ENCODE data around the gene PMAIP1. TPM values are rescaled to one million over a fixed set of nuclear protein-coding genes. Genes with fewer than 3 reads are reported as not detected.
A peak's percentile ranks its signal among the peaks of the same experiment; 100 is the strongest.

The PMAIP1 gene
- total and polyA plus RNA-seq, 9 of the 15 experiments (the other 6 are each of a cell fraction or from before 2014, with no cell fraction given): 8.0 to 22.9 (median 14.9) TPM

DNA sequence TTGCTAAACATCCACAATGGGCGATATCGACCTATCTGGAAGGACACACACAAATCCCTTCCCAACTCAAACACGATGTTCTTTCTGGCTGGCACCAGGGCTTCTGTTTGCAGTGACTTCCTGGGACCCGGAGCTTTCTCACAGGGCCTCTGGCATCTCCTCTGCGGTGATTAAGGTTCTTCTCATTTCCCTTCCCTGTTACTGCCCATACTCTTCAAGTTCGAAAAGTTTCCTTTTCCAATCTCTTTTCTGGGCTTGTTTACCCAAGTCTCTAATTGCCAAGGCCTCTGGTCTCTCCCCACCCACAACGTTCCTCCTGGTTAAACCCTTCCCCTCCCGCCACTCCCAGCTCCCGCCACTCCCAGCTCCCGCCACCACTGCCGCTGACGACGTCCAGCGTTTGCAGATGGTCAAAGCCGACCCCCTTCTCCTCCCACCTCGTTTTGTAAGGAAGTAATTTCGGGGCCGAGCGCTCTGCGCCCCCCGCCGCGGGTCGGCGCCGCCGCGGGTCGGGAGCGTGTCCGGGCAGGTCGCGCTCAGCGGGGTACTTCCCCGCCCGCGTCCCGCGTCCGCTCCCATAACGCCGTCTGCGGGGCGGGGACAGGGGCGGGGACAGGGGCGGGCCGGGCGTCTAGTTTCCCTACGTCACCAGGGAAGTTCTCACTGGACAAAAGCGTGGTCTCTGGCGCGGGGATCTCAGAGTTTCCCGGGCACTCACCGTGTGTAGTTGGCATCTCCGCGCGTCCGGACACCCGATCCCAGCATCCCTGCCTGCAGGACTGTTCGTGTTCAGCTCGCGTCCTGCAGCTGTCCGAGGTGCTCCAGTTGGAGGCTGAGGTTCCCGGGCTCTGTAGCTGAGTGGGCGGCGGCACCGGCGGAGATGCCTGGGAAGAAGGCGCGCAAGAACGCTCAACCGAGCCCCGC is at the start of gene PMAIP1 (continued):
- TF ChIP-seq, protein P1, sequence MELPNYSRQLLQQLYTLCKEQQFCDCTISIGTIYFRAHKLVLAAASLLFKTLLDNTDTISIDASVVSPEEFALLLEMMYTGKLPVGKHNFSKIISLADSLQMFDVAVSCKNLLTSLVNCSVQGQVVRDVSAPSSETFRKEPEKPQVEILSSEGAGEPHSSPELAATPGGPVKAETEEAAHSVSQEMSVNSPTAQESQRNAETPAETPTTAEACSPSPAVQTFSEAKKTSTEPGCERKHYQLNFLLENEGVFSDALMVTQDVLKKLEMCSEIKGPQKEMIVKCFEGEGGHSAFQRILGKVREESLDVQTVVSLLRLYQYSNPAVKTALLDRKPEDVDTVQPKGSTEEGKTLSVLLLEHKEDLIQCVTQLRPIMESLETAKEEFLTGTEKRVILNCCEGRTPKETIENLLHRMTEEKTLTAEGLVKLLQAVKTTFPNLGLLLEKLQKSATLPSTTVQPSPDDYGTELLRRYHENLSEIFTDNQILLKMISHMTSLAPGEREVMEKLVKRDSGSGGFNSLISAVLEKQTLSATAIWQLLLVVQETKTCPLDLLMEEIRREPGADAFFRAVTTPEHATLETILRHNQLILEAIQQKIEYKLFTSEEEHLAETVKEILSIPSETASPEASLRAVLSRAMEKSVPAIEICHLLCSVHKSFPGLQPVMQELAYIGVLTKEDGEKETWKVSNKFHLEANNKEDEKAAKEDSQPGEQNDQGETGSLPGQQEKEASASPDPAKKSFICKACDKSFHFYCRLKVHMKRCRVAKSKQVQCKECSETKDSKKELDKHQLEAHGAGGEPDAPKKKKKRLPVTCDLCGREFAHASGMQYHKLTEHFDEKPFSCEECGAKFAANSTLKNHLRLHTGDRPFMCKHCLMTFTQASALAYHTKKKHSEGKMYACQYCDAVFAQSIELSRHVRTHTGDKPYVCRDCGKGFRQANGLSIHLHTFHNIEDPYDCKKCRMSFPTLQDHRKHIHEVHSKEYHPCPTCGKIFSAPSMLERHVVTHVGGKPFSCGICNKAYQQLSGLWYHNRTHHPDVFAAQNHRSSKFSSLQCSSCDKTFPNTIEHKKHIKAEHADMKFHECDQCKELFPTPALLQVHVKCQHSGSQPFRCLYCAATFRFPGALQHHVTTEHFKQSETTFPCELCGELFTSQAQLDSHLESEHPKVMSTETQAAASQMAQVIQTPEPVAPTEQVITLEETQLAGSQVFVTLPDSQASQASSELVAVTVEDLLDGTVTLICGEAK (IDR thresholded peaks at IDR 0.05): no peak
- TF ChIP-seq, protein P1 (CRISPR knock-in tag; IDR thresholded peaks at IDR 0.05): no peak
- TF ChIP-seq, protein P2, sequence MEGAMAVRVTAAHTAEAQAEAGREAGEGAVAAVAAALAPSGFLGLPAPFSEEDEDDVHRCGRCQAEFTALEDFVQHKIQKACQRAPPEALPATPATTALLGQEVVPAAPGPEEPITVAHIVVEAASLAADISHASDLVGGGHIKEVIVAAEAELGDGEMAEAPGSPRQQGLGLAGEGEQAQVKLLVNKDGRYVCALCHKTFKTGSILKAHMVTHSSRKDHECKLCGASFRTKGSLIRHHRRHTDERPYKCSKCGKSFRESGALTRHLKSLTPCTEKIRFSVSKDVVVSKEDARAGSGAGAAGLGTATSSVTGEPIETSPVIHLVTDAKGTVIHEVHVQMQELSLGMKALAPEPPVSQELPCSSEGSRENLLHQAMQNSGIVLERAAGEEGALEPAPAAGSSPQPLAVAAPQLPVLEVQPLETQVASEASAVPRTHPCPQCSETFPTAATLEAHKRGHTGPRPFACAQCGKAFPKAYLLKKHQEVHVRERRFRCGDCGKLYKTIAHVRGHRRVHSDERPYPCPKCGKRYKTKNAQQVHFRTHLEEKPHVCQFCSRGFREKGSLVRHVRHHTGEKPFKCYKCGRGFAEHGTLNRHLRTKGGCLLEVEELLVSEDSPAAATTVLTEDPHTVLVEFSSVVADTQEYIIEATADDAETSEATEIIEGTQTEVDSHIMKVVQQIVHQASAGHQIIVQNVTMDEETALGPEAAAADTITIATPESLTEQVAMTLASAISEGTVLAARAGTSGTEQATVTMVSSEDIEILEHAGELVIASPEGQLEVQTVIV (CRISPR knock-in tag; IDR thresholded peaks at IDR 0.05; ENCODE audit: borderline replicate concordance): no peak
- no peak for TF ChIP-seq ZFPM2 (CRISPR knock-in tag; IDR thresholded peaks at IDR 0.05)
- no peak for TF ChIP-seq PHF21A (IDR thresholded peaks at IDR 0.05; ENCODE audit: borderline replicate concordance, low read depth)
- no peak; the same call in 1 of the 2 replicates for TF ChIP-seq XRCC5 (IDR thresholded peaks at IDR 0.05; ENCODE audit: low read depth, low read length)
- TF ChIP-seq MYC (IDR thresholded peaks at IDR 0.05; ENCODE audit: low read depth, low read length): no peak
- no peak for TF ChIP-seq MYC (CRISPR knock-in tag; IDR thresholded peaks at IDR 0.05; ENCODE audit: borderline replicate concordance, low read depth)
- no peak for TF ChIP-seq MCM3 (IDR thresholded peaks at IDR 0.05)
- TF ChIP-seq HDAC1 (IDR thresholded peaks at IDR 0.05): 0 out of 4 replicates have a peak, but pooled peaks of 1 of the 2 experiments have one; percentile 43
- TF ChIP-seq, protein P3, sequence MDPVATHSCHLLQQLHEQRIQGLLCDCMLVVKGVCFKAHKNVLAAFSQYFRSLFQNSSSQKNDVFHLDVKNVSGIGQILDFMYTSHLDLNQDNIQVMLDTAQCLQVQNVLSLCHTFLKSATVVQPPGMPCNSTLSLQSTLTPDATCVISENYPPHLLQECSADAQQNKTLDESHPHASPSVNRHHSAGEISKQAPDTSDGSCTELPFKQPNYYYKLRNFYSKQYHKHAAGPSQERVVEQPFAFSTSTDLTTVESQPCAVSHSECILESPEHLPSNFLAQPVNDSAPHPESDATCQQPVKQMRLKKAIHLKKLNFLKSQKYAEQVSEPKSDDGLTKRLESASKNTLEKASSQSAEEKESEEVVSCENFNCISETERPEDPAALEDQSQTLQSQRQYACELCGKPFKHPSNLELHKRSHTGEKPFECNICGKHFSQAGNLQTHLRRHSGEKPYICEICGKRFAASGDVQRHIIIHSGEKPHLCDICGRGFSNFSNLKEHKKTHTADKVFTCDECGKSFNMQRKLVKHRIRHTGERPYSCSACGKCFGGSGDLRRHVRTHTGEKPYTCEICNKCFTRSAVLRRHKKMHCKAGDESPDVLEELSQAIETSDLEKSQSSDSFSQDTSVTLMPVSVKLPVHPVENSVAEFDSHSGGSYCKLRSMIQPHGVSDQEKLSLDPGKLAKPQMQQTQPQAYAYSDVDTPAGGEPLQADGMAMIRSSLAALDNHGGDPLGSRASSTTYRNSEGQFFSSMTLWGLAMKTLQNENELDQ (CRISPR knock-in tag; IDR thresholded peaks at IDR 0.05; ENCODE audit: borderline replicate concordance): no peak
- no peak for TF ChIP-seq ZNF316 (IDR thresholded peaks at IDR 0.05)
- TF ChIP-seq NCOR1 (IDR thresholded peaks at IDR 0.05): 0 out of 2 replicates have a peak, but pooled peaks have one; percentile 40
